Smooth muscle cell (in vitro differentiated cells): ENCODE results near the gene ALDH18A1. TPM values are rescaled to one million over a fixed set of nuclear protein-coding genes. Genes with fewer than 3 reads are reported as not detected.

Experiments
- DNase-seq: peaks from one replicate; lab custom pipeline; 2025; ENCODE audit not compliant: unreplicated experiment; lab: John Stamatoyannopoulos, UW
- H2AFZ ChIP-seq: fragments of 200-600 bp; sonication (generic); 2 replicates; pipeline ENCODE4 v1.6.0; 2016; ENCODE audit warnings: antibody characterized with exemption, low read depth, mild to moderate bottlenecking
- H3F3A ChIP-seq: fragments of 200-600 bp; sonication (generic); 2 replicates; pipeline ENCODE4 v1.6.0; 2017; ENCODE audit warnings: antibody characterized with exemption, low read depth
- H3K27ac ChIP-seq: fragments of 200-600 bp; sonication (generic); 2 replicates; pipeline ENCODE4 v1.5.1; 2016; ENCODE audit warnings: low read depth, mild to moderate bottlenecking
- H3K27me3 ChIP-seq: fragments of 200-600 bp; sonication (generic); 2 replicates; pipeline ENCODE4 v1.6.1; 2016; ENCODE audit warnings: low read depth, mild to moderate bottlenecking
- H3K36me3 ChIP-seq: fragments of 200-600 bp; sonication (generic); 2 replicates; pipeline ENCODE4 v1.5.1; 2016; ENCODE audit warnings: low read depth
- H3K4me1 ChIP-seq: fragments of 200-600 bp; sonication (generic); 2 replicates; pipeline ENCODE4 v1.5.1; 2016; ENCODE audit warnings: low read depth
- H3K4me2 ChIP-seq: fragments of 200-600 bp; sonication (generic); 2 replicates; pipeline ENCODE4 v1.6.0; 2016; ENCODE audit warnings: mild to moderate bottlenecking
- H3K4me3 ChIP-seq: fragments of 200-600 bp; sonication (generic); 2 replicates; pipeline ENCODE4 v1.5.1; 2016; ENCODE audit warnings: mild to moderate bottlenecking
- H3K79me2 ChIP-seq: fragments of 200-600 bp; sonication (generic); 2 replicates; pipeline ENCODE4 v1.6.0; 2016; ENCODE audit warnings: low read depth, mild to moderate bottlenecking
- H3K9ac ChIP-seq: fragments of 200-600 bp; sonication (generic); 2 replicates; pipeline ENCODE4 v1.6.0; 2016; ENCODE audit warnings: low read depth
- H3K9me3 ChIP-seq: fragments of 200-600 bp; sonication (generic); replicated peaks from 2 replicates; pipeline ENCODE4 v1.5.1; 2016; ENCODE audit warnings: low read depth
- H4K20me1 ChIP-seq: fragments of 200-600 bp; sonication (generic); 2 replicates; pipeline ENCODE4 v1.6.0; 2016; ENCODE audit warnings: low read depth
- whole genome bisulfite sequencing: methylation state at CpG from one replicate; pipeline ENCODE4 v1.1.7; 2016; ENCODE audit warnings: low lambda C conversion rate; 5-methylcytosine and 5-hydroxymethylcytosine counted together
- polyA plus RNA-seq: library from polyadenylated mRNA; unstranded; fragments of >200 nt; fragmentation: Nextera tagmentation; extraction: Ambion mirVana; gene quantifications from 2 replicates; pipeline ENCODE4 v1.2.1, GENCODE V29; 2016
- total RNA-seq: library from RNA; depleted of rRNA; stranded (reverse); fragments of >200 nt; gene quantifications from 2 replicates; pipeline ENCODE4 v1.2.3, GENCODE V29; 2014
- TF ChIP-seq, protein P1 (sequence below): fragments of 200-600 bp; sonication (generic); IDR thresholded peaks from 2 replicates; pipeline ENCODE4 v1.5.1; 2017; ENCODE audit warnings: borderline replicate concordance, mild to moderate bottlenecking, antibody characterized with exemption; ENCODE audit not compliant: insufficient read depth, poor library complexity, severe bottlenecking

Gene ALDH18A1
- total and polyA plus RNA-seq, 2 experiments from 2014 or later, result 98.2 to 124 TPM

GRCh38 chr10:95572131-95572820, 84.2 kb downstream of the ALDH18A1 start:
- Histone ChIP-seq H3F3A (no peaks in the 10 kb centered on the region), H4K20me1 (no peaks in the 10 kb centered on the region), H2AFZ (no peak overlapping the region), H3K9me3 (no peaks in the 10 kb centered on the region), H3K4me1 (peaks cover 5% of the 10 kb centered on the region), H3K27me3 (no peaks in the 10 kb centered on the region), H3K36me3 (no peaks in the 10 kb centered on the region), H3K4me2 (no peak overlapping the region), H3K9ac (no peak overlapping the region), H3K27ac (no peak overlapping the region), H3K4me3 (no peak overlapping the region), H3K79me2 (no peaks in the 10 kb centered on the region)
- WGBS, result 86% methylated on average over 7 of the region's 7 CpGs
- TF ChIP-seq, protein P1, sequence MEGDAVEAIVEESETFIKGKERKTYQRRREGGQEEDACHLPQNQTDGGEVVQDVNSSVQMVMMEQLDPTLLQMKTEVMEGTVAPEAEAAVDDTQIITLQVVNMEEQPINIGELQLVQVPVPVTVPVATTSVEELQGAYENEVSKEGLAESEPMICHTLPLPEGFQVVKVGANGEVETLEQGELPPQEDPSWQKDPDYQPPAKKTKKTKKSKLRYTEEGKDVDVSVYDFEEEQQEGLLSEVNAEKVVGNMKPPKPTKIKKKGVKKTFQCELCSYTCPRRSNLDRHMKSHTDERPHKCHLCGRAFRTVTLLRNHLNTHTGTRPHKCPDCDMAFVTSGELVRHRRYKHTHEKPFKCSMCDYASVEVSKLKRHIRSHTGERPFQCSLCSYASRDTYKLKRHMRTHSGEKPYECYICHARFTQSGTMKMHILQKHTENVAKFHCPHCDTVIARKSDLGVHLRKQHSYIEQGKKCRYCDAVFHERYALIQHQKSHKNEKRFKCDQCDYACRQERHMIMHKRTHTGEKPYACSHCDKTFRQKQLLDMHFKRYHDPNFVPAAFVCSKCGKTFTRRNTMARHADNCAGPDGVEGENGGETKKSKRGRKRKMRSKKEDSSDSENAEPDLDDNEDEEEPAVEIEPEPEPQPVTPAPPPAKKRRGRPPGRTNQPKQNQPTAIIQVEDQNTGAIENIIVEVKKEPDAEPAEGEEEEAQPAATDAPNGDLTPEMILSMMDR, result no peak
- DNase-seq, result no peak

DNA sequence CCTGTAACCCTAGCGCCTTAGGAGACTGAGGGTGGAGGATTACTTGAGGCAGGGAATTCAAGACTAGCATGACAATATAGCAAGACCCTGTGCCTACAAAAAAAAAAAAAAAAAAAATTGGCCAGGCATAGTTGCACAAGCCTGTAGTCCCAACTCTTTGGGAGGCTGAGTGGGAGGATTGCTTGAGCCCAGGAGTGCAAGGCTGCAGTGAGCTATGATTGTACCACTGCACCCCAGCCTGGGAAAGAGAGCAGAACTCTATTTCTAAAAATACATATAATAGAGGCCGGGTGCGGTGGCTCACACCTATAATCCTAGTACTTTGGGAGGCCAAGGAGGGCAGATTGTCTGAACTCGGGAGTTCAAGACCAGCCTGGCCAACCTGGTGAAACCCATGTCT, 85.1 kb downstream of the ALDH18A1 start:
- no peak for DNase-seq
- Histone ChIP-seq H3K9me3 (no peaks in the 10 kb centered on the region), H3K36me3 (no peaks in the 10 kb centered on the region), H3K79me2 (no peaks in the 10 kb centered on the region), H3K27me3 (no peaks in the 10 kb centered on the region), H3K27ac (no peak overlapping the region), H3F3A (peaks cover 5% of the 10 kb centered on the region), H3K4me3 (no peak overlapping the region), H3K9ac (no peak overlapping the region), H3K4me2 (no peak overlapping the region), H4K20me1 (no peaks in the 10 kb centered on the region), H2AFZ (no peak overlapping the region), H3K4me1 (peaks cover 5% of the 10 kb centered on the region)
- 98% methylated on average over 4 of the region's 4 CpGs for WGBS
- TF ChIP-seq, protein P1, result no peak

DNA sequence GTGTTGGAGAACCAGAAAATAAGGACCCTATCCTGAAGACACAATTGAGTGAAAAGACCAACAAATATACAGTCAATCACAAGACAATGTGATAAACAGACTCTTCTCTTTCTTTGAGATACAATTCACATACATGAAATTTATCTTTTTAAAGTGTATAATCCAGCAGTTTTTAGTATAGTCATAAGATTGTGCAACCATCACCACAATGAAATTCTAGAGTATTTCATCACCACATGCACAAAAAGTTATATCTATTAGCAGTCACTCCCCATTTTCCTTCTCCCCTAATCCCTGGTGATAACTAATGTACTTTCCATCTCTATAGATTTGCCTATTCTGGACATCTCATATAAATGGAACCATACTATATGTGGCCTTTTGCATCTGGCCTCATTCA, 87.1 kb downstream of the ALDH18A1 start:
- no peaks in the 10 kb centered on the region for H3K9me3 ChIP-seq
- H3K27me3 ChIP-seq, result no peaks in the 10 kb centered on the region
- no peaks in the 10 kb centered on the region for H3K79me2 ChIP-seq
- no peak overlapping the region for H2AFZ ChIP-seq
- H3K4me1 ChIP-seq, result peaks cover 5% of the 10 kb centered on the region
- H3F3A ChIP-seq, result peaks cover 14% of the 10 kb centered on the region
- no peak for DNase-seq
- H3K4me3 ChIP-seq, result no peak overlapping the region
- no peaks in the 10 kb centered on the region for H4K20me1 ChIP-seq
- H3K9ac ChIP-seq, result no peak overlapping the region
- H3K4me2 ChIP-seq, result no peak overlapping the region
- TF ChIP-seq, protein P1, result no peak
- H3K27ac ChIP-seq, result no peak overlapping the region
- no peaks in the 10 kb centered on the region for H3K36me3 ChIP-seq
